Hepatocyte (in vitro differentiated cells): ENCODE measurements around the gene KANK3.

Experiments
- EZH2 ChIP-seq: fragments of 200-600 bp; sonication (generic); IDR thresholded peaks from 2 replicates; pipeline ENCODE4 v1.6.1; 2016; ENCODE audit warnings: antibody characterized with exemption, mild to moderate bottlenecking, borderline replicate concordance
- EZH2phosphoT487 ChIP-seq: fragments of 200-600 bp; sonication (generic); IDR thresholded peaks from one replicate; pipeline ENCODE4 v1.6.1; 2018; ENCODE audit warnings: antibody characterized with exemption, mild to moderate bottlenecking, low read depth, moderate library complexity; ENCODE audit not compliant: unreplicated experiment, severe bottlenecking
- TF ChIP-seq, protein P1 (sequence below): fragments of 200-600 bp; sonication (generic); IDR thresholded peaks from 2 replicates; pipeline ENCODE4 v1.5.1; 2016; ENCODE audit warnings: antibody characterized with exemption, mild to moderate bottlenecking; ENCODE audit not compliant: poor library complexity

DNA sequence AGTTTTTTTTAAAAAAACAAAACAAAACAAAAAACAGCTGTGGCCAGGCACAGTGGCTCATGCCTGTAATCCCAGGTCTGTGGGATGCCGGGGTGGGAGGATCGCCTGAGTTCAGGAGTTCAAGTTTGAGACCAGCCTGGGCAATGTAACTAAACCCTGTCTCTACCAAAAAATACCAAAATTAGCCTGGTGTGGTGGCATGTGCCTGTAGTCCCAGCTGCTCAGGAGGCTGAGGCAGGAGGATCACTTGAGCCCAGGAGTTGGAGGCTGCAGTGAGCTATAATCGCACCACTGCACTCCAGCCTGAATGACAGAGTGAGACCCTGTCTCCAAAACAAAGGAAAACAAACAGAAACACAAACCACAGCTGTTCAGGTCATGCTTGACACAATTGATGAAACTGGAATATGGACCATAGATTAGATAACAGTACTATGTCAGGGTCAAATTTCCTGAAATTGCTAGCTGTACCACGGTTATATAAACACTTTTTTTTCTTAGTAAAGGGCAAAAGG lies 14.0 kb upstream of the KANK3 start:
- TF ChIP-seq, protein P1, sequence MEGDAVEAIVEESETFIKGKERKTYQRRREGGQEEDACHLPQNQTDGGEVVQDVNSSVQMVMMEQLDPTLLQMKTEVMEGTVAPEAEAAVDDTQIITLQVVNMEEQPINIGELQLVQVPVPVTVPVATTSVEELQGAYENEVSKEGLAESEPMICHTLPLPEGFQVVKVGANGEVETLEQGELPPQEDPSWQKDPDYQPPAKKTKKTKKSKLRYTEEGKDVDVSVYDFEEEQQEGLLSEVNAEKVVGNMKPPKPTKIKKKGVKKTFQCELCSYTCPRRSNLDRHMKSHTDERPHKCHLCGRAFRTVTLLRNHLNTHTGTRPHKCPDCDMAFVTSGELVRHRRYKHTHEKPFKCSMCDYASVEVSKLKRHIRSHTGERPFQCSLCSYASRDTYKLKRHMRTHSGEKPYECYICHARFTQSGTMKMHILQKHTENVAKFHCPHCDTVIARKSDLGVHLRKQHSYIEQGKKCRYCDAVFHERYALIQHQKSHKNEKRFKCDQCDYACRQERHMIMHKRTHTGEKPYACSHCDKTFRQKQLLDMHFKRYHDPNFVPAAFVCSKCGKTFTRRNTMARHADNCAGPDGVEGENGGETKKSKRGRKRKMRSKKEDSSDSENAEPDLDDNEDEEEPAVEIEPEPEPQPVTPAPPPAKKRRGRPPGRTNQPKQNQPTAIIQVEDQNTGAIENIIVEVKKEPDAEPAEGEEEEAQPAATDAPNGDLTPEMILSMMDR = no peak
- TF ChIP-seq EZH2 (no peak), EZH2phosphoT487 (no peak)
